Measurements from ENCODE around the gene DUS2.
A peak's percentile ranks its signal among the peaks of the same experiment; 100 is the strongest.

DUS2 gene

DNA sequence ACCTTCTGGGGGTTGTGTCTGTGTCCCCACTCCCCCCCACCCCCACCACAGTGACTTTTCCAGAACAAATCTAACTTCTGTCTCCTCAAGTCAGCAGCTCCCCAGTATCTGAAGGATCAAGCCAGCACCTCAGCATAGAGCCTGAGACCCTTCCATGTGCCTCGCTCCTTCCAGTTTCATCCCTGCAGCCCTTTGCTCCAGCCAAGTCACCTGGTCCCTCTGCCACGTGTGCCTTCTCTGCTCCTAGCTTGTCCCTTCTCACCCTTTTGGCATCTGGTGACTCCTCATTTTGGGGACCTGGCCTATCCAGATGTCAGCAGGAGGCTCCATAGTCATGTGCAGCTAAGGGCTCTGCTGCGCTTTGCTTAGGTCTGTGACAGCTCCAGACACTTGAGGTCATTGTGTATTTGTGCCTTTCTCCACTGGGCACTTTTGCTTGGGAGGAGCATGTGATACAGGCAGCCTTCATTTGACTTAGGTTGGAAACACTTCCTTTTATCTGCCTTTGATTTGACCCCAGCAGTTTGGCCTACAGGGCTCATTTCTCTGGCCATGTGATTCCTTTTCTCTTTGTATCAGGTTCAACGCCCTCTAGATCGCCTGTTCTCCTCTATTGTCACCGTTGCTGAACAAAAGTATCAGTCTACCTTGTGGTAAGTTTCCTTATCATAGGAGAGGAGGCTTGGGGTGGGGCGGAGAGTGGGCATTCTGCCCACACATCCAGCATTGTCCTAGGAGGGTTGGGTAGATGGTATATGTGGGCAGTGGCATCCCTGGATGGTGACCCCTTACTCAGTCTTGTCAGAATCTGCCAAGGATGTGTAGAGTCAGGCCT lies 55.0 kb downstream of the DUS2 start:
- no peak for DNase-seq (ENCODE audit: low spot score)

DNA sequence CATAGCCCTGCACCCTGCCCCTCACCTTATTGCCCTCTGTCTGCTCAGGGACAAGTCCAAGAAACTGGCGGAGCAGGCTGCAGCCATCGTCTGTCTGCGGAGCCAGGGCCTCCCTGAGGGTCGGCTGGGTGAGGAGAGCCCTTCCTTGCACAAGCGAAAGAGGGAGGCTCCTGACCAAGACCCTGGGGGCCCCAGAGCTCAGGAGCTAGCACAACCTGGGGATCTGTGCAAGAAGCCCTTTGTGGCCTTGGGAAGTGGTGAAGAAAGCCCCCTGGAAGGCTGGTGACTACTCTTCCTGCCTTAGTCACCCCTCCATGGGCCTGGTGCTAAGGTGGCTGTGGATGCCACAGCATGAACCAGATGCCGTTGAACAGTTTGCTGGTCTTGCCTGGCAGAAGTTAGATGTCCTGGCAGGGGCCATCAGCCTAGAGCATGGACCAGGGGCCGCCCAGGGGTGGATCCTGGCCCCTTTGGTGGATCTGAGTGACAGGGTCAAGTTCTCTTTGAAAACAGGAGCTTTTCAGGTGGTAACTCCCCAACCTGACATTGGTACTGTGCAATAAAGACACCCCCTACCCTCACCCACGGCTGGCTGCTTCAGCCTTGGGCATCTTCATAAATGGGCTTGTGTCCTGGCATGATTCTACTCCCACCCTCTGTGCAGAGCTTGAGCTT lies 55.8 kb downstream of the DUS2 start:
- DNase-seq (ENCODE audit: low spot score), result no peak

DNA sequence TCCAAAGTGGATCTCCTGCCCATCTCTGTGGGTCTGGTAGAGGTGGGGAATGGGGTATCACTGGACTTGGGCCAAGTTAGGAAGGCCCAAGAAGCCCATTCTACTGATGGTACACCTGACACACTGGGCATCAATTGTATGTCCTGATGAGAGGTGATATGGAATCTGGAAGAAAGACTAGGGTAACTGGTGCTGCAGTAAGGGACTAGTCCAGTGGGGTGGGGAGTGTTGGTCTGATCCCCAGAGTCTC lies 56.2 kb downstream of the DUS2 start:
- DNase-seq (ENCODE audit: low spot score), result no peak

DNA sequence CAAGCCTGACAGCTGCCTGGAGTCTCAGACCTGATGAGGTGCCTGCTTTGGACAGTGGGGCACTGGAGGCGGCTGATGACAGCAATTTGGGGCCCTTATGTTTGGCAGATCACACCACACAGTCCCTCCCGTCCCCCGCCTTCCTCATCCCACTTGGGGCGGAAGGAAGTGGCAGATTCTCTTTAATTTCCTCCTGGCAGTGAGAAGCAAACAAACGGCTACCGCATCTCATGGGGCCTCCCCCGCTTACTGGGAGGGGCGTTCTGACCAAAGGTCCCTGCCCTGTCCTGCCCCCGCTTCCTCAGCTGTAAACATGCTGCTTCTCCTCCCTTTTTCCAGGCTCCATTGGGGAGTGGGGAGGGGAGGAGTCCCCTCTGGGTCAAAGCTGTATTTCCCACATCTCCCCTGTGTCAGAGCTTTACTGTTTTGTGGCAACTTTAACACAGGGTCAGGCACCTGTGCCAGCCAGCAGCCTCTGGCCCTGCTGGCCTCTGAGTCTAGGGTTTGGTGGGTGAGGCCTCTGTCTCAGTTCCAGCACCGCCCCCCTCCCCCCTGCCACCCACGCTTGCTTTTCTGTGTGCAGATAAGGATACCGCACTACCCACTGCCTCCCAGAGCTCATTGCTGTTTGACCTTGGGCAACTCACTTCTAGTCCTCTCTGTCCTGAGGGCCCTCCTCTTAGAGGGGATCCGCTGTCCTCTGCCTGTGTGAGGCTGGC lies 56.7 kb downstream of the DUS2 start:
- no peak for DNase-seq (ENCODE audit: low spot score)

DNA sequence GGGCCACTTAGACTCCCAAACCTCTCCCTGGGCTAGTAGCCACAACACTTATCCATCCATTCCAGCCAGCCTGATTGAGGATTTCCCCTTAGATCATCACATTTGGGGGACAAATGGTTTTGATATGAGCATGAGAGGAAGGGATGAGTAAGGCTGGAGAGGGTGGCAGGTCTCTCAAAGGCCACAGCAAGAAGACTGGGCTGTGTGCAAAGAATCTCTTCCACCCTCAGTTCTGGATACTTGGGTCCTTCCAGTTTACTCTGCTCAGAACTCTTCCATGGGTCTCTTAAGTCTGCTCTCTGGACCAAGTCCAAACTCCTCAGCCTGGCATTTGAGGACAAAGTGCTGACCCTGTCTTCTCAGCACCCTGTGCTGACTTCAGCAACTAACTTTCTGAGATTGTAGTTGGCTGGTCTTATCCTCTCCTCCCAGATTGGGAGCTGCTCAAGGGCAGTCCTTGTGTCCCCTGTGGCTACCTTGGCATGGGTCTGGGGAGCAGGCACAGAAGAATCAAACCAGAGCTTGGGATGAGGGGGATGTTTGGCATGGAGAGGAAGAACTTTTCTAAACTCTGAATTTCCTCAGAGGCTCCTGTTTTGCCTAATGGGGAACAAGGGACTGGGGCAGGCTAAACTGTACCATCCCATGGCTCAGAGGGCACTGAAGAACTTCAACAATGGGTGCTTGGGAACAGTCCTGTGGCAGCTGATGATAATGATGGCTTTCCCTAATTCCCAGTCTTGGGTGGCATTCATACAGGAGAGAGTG lies 59.0 kb downstream of the DUS2 start:
- no peak for DNase-seq (ENCODE audit: low spot score)

DNA sequence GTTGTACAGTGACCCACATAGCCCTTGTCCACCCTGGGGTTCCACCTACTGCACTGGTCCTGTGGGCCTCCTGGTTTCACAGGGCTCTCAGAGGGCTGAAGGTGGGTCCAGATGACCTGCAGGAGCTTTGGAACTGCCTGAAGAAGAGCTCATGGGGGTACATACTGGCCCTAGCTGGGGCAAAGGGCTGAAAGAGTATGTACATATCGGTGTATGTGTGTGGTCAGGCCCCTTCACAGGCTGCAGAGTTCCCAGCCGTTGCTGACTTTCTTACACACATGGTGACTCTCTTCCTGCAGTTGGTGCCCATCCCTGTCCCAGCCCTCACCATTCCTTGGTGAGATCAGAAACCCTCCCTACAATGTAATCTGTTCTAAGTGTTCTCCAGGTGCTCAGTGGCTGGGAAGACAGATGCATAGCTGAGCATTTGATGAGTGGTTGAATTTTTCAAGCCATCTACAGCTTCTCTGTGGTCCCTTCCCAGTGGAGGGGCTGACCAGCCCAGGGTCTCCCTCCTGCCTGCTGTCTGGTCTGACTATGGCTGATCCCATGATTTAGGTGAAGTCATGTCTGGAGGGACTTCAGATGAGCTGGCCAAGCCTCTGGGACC lies 59.6 kb downstream of the DUS2 start:
- DNase-seq (ENCODE audit: low spot score), result no peak

DNA sequence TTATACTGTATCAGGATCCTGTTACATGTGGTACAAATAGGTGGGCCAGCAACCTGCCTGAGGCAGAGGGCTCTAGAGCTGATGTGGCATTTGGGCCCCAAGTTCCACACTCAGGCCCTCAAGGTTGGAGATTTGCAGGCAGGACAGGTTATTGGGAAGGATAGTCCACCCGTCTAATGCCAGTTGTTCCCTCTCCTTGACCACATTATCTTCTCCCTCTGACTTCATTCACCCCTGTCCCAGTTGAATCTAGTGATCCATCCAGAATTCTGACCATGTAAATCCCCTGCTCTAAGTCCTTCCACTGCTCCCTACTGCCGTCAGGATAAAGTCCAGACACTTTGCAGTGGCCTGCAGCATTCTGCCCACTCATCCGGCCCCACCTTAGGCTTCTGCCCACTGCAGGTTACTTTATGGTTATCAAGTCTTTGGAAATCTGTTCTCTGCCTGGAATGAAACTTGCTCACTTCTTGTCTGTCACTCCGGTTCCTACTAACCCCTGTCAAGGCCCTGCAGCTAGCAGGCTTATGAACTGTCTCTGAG lies 60.2 kb downstream of the DUS2 start:
- DNase-seq (ENCODE audit: low spot score), result no peak

DNA sequence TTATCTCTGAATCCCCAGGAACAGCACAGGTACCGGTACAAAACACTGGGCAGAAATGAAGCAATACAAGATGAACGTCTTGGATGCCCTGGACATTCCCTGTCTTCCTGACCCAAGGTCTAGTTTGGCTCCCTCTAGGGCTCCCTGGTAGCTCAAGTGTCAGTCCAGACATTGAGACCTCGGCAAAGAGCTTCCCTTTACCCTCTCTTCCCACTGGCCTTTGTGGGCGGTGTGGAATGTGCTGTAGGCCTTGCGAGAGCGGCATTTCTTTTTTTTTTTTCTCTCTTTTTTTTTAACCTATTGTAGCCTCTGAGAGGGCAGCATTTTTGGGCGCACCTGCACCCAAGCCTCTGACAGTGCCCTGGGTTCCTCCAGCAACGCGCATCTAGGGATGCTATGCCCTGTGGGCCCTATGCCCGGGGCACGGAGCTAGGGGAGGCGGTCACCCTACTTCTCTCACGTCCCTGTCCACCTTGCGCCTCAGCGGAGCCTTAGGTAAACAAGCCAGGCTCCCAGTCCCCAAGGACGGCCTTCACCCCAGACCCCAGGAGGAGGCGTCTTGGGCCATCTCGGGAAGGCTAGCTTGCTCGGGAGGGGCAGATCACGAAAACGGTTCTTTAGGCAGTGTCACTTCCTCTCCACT lies 60.9 kb downstream of the DUS2 start:
- no peak for DNase-seq (ENCODE audit: low spot score)

DNA sequence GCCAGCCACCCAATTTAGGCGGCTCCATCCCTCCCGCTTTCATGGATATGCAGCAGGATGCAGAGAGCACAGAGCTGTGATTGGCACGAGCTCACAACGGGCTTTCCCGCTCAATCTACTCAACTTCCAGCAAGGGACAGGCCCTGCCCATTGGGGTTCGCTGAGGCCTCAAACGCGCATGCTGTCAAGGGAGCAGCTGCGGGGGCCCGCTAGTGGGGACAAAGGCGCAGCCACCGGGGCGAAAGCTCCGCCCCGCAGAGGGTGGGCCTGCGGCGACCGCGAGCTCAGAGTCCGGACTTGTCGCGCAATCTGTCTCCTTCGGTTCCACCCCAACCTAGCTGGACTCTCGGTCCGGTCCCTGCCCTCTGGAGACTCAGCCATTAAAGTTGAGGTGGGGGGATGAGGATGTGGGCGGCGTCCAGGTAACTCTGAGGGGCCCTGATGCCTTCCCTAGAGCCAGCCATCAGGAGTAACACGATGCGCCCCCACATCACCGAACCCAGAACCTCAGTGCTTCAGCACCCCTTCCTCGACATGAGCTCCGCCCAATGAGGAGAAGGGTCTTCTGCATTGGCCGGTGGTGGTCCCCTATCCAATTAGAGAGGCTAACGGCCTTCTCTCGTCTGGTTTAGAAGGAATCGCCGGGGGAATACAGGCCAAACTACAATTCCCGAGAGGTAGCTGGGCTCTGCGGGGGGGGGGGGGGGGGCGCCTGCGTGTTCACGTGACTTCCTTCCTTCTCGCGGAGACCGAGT lies 61.6 kb downstream of the DUS2 start:
- DNase-seq (ENCODE audit: low spot score), result peak; percentile 82

DNA sequence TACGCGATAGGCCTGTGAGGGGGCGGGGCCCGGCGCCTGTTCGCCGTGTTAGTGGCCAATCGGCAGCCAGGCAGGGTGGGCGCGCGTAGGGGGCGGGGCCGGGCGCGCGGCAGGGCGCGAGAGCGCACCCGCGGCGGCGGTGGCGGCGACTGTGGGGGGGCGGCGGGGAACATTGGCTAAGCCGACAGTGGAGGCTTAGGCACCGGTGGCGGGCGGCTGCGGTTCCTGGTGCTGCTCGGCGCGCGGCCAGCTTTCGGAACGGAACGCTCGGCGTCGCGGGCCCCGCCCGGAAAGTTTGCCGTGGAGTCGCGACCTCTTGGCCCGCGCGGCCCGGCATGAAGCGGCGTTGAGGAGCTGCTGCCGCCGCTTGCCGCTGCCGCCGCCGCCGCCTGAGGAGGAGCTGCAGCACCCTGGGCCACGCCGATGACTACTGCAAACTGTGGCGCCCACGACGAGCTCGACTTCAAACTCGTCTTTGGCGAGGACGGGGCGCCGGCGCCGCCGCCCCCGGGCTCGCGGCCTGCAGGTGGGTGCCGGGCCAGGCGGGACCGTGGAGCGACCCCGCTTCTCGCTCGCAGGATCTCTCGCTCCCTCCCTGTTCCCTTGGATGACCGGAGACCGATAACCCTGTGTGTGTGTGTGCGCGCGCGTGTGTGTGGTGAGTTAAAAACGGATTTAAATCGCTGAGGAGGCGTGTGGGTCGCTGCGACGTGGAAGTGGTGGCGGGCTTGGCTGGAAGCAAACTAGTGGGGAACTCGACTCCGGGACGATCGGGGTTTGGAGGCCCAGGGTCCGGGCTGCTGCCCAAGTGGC lies 62.4 kb downstream of the DUS2 start, which contains the start of gene NFATC3:
Gene NFATC3 (plus strand): TSS at position 112 of the 813 bp plus-strand sequence. CDS start 312 bp downstream, at position 424.
- peak; percentile 98 for DNase-seq (ENCODE audit: low spot score)

DNA sequence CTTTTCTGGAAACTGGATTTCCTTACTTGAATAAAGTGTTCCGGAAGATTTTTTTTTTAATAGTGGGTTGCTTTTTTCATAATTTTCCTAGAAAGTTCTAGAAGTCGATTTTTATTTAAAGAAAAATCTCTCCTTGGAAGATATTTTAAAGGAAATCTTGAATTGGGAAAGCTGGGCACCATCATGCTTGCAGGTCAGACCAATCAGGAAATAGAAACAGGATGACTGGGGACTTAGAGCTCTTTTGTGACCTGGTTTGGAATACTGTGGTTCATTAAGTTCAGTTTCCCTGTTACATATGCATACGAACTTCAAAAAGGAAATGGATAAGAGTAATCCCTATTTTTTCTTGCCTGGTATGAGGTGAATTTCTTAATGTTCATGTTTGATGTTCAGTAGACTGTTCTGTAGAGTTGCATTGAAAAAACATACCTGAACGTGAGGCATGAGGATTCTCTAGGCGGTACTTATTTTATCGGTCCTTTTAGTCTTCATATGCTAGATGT lies 63.3 kb downstream of the DUS2 start:
- peak; percentile 56 for DNase-seq (ENCODE audit: low spot score)

DNA sequence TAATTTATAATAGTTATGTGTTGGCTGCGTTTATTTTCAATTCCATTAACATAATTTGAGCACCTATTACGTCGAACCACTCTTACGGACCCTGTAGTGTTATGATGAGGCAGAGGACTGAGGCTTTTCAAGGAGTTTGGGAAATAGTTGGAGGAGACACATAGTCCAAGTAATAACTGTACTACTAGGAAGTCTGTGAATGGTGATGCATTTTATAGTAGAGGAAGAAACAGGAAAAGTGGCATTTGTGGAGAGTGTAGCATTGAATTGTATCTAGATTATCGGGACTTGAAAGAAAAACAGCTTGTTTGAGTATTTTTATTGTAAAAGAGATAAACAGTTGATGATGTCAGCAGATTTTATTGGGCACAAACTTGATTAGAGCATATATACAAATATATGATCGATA lies 63.8 kb downstream of the DUS2 start:
- no peak for DNase-seq (ENCODE audit: low spot score)

DNA sequence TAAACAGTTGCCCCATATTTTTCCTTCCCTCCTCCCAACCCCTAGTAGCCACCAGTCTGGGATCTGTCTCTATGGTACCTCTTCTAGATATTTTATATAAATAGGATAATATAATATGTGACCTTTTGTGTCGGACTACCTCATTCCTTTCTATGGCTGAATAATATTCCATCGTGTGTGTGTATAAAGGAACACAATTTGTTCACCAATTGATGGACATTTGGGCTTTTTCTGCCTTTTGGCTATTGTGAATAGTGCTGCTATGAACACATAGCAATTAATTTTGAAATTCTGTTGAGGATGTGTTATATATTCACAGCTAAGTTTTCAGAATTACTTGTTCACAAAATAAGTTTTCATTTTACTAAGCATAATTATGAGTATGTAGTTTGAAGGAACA lies 64.6 kb downstream of the DUS2 start:
- no peak for DNase-seq (ENCODE audit: low spot score)

DNA sequence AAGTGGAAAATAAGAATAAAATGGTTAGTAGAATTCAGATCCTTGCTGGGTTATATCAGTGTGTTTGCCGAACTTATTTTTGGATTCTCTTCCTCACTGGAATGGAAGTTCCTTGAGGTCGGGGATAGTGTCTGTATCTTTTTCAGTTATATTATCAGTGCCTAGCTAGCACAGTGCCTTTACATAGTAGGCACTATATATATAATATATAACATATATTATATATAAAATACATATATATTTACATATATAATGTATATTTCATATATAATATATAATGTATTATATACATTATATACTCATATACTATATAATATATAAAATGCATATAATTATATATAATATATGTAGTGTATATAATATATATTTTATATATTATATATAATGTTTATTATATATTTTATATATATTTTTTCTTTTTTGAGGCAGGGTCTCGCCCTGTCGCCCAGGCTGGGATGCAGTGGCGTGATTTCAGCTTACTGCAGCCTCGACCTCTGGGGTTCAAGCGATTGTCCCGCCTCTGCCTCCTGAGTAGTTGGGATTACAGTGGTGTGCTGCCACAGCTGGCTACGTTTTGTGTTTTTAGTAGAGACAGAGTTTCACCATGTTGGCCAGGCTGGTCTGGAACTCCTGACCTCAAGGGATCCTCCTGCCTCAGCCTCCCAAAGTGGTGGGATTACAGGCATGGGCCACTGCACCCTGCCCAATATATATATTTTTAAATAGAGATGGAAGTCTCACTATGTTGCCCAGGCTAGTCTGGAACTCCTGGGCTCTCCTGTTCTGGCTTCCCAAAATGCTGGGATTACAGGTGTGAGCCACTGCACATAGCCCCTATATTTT lies 65.3 kb downstream of the DUS2 start:
- no peak for DNase-seq (ENCODE audit: low spot score)

DNA sequence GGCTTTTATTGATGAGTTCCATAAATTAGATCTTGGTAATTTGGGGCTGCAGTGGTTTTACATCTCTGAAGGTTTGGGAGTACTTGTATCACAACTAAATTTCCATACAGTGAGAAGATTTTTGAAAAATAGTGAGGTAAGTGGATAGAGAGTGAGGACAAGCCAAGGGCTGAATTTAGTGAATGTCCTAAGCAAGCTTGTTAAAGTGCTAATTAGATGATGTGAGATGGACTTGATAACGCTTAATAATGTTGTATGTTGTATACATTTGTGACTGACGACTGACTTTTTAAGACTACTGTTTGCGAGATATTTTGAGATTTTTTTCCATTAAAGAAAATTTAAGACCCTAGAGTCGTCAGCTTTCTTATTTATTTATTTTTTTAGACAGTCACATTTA lies 66.0 kb downstream of the DUS2 start:
- DNase-seq (ENCODE audit: low spot score), result no peak

DNA sequence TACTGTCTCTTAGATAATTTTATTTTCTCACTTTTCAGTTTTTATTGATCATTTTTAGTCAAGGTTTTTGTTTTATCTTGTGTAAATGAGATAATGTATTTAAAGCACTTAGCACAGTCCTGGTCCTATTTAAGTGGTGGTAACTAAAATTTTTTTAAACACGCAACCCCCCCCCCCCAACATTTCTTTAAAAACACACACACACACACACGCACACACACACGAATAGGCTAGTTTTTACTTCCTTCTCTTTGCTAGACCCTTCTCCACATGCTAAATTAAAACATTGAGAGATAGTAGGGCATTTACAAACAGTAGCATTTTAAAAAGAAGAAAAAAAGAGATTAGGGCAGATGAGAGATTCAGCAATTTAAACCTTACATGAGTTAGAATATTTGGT lies 67.0 kb downstream of the DUS2 start:
- DNase-seq (ENCODE audit: low spot score), result no peak

DNA sequence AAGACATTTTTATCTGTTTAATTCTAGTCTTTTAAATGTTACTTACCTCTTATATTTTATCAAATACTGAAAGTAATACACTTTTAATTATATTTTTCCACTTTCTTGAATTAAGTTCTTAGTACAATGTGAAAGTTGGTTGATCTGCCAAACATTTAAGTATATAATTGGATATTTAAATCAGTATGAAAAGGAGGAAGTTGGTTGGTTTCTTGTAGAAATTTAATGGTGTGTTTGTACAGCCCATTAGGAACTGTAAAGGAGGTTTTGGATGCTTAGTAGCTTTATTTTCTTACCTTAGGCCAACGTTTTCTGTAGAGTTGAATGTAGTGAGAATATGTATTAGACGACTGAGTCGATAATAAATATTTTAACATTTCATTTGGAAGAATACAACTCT lies 67.4 kb downstream of the DUS2 start:
- DNase-seq (ENCODE audit: low spot score), result no peak
